ENCODE measurements around the gene C1orf50. TPM values are rescaled to one million over a fixed set of nuclear protein-coding genes. Genes with fewer than 3 reads are reported as not detected.

Gene C1orf50
- total and polyA plus RNA-seq, 2 donors (not counting 1 experiment from before 2014, with no cell fraction given) = 2.7 to 17.1 TPM

DNA sequence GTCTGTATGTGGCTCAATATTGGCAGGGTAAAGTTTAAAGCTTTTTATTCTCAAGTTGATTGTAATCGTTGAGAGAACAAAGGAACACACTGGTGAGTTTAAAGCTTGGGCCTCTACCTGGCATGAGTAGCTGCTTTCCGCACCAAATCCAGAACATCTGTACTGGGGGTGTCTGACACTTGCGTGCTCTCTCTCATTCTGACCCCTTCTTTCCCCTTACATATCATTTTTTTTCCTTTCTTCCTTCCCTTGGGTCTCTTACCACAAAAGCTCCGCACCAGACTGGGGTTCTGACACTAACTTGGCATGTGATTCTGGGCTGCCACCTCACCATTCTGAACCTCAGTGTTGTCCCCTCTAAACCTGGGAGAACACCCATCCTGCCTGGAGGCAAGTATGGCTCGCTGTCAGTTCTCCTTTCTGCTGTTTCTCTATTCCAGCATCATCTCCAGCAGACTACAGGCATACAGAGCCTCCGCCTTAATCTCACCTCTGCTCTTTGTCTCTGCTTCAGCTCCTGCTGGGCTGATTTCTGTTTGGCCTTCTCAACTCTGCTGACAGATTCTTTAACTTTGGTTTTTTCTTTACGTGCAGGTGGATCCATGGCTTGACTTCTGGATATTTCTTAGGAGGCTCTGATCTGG is 49.0 kb downstream of the C1orf50 start:
- Histone ChIP-seq H3K79me2 (ENCODE audit: control insufficient read depth, insufficient read depth, low read length) (peaks cover 21% of the 10 kb centered on the region), H3K4me1 (ENCODE audit: control insufficient read depth in 2 of 2, insufficient read depth in 2 of 2, low read length in 2 of 2) (peaks cover 13% of the 10 kb centered on the region in 2 donors), H3K9me3 (ENCODE audit: control extremely low read depth in 1 of 3, control insufficient read depth in 2 of 3, insufficient read depth in 1 of 3, low read length in 2 of 3) (no peaks in the 10 kb centered on the region), H3K9ac (ENCODE audit: low read length) (peak overlapping the region; percentile 81), H3K27me3 (replicated peaks in 1 of 4; ENCODE audit: control extremely low read depth in 1 of 4, control insufficient read depth in 3 of 4, insufficient read depth in 4 of 4, low read length in 3 of 4) (no peaks in the 10 kb centered on the region), H3K27ac (ENCODE audit: low read length in 2 of 2) (peak overlapping the region; percentile 65 to 81), H3K36me3 (replicated peaks in 1 of 2; ENCODE audit: control extremely low read depth in 1 of 2, control insufficient read depth in 1 of 2, extremely low read depth in 1 of 2, insufficient read depth in 2 of 2, low read length in 1 of 2) (peaks cover 2 to 3% of the 10 kb centered on the region in 2 experiments), H2AFZ (ENCODE audit: insufficient read depth, low read depth, low read length, poor library complexity, severe bottlenecking) (peak overlapping the region; percentile 92), H3K4me3 (ENCODE audit: control extremely low read depth in 1 of 5, extremely low read depth in 1 of 5, insufficient read depth in 1 of 5, low read depth in 2 of 5, low read length in 4 of 5) (peak overlapping the region; percentile 57 to 82 (median 77)), H4K20me1 (ENCODE audit: control insufficient read depth, insufficient read depth, low read length, poor library complexity, severe bottlenecking) (no peaks in the 10 kb centered on the region), H3K4me2 (replicated peaks; ENCODE audit: low read depth, low read length, poor library complexity, severe bottlenecking) (peak overlapping the region; percentile 89)
- ChIA-PET POLR2A (interaction anchor here (0.6 to 2.4 kb wide), 3 partner anchors 30 to 405 kb away, joined by 4 to 16 read pairs (median 4); partner anchors contain the start of gene ZNF691), CTCF (interaction anchor here (0.6 to 1.7 kb wide), 4 partner anchors 9 to 257 kb away, joined by 3 to 6 read pairs (median 3); partner anchors contain the start of genes C1orf50 and P3H1)
- H3K27ac Mint-ChIP-seq = peak overlapping the region; percentile 92
- TF ChIP-seq CTCF (IDR thresholded peaks at IDR 0.05) (no peak), EZH2 (IDR thresholded peaks at IDR 0.05; ENCODE audit: borderline replicate concordance, insufficient read depth, low read depth, low read length, poor library complexity, severe bottlenecking) (no peak)
- DNase-seq (peak; percentile 41), ATAC-seq (ENCODE audit: low read depth) (no peak)
- H3K27me3 Mint-ChIP-seq = no peaks in the 10 kb centered on the region
- H3K4me3 Mint-ChIP-seq = peak overlapping the region; percentile 89
- H3K9me3 Mint-ChIP-seq (ENCODE audit: insufficient read depth) = no peaks in the 10 kb centered on the region
- peaks cover 20% of the 10 kb centered on the region for H3K4me1 Mint-ChIP-seq
- whole genome bisulfite sequencing (ENCODE audit: insufficient coverage) = 44% methylated on average over 5 of the region's 7 CpGs
- intact Hi-C loops (cut with micrococcal nuclease) = loop anchor here (2.0 kb wide), 3 partner anchors 143 to 357 kb away; partner anchors contain the start of genes CFAP57, EBNA1BP2 and SLC2A1

Data from B cell (primary cell).